HG02642 (cell line): ENCODE results near the gene AHR.

Source experiments
- ATAC-seq: cut with Tn5 transposase; IDR thresholded peaks from one replicate; pipeline ENCODE4 v1.9.1; 2021; ENCODE audit warnings: mild to moderate bottlenecking; ENCODE audit not compliant: unreplicated experiment, poor library complexity

The AHR gene

DNA sequence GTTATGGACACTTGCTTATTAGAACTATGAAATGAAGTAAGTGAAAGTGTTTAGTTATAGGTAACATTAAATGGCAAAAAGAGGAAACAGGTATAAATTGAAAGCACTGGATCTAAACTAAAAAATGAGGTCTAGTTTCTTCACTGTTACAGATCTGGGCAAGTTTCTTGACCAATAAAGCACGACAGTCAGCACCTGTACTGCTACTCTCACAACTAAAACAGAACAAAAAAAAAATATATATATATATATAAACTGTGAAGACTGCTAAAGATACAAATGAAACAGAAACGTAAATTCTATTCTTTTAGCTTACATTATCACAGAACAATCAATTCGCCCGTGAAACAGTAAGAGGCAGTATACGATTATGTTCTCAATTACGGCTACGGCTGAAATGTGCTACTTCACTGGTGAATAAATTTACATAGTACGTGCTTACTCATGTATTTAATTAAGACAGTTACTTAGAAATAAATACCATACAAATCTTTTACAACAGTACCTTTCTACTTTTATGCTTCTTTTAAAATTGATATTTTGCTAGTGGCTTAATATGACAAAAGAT, 4.2 kb downstream of the AHR start:
- peak; percentile 19 for ATAC-seq

DNA sequence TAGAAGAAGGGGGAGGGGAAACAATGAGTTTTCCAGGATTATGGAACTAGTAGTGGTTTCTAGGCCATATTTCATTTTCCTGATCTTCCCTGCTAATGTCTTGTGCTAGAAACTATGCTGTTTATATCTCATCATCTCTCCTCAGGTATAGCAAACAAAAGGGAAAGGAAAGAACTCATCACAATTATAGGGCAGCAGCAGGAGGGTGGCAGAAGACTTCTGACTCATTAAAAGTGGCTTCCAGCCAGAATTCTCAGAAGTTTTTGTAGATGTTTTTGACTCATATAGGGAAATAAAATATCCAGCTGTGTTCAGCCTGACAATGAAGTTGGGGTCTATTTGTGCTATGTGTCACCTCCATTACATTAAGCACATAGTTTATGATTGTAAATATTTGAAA, 6.5 kb downstream of the AHR start:
- peak; percentile 40 for ATAC-seq

DNA sequence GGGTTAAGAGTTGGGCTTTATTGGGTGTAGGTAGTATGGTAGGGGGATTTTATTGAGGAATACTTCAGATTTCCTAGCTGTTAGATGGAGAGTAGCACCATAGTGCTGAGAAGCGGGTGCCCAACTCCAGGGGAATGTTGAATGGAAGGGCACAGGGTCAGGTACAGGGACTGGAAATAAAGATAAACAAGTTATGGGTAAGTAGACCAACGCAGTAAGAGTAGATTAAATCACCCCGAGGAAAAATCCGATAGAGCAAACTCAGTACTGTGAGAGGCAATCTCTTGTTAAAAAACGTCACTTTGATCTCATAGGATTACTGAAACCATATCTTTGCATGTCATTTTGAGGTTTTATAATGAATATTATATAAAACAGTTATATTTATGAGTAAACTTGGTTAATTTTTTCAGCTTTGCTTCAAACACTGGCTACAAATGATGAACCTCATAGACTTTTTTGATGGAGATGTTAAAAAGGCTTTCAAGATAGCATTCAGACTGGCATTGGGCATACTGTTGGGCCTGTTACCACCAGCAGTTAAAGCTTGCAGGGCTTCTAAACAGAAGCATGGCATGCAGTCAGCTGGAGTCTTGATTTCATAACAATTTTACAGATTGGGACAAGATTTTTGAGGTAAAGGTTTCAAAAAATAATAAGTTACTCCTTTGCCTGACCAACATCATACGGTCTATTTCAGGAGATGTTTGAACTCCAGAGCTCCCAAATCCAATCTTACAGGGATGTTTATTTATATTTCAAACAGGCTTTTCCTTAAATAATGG, 7.1 kb downstream of the AHR start:
- no peak for ATAC-seq

DNA sequence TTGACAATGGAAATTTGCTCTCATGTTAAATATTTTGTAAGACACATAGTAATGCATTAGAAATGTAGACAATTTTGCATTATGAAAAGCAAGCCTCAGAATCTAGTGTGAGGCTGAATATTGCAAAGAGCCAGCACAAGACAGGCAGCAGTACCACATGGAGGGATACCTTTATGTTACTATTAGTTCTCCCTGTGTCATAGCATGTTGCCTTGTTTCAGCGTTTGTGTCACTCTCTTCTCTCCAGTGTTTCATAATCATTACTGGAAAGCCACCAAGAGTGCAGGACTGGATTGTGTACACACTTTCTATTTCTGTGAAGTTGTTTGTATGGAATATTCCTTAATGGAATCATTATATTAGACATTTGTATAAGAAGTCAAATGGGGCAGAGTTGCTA, 8.5 kb downstream of the AHR start:
- ATAC-seq = no peak

- no peak for ATAC-seq
Observed at GRCh38 chr7:17307558-17307957, 9.1 kb downstream of the AHR start.

DNA sequence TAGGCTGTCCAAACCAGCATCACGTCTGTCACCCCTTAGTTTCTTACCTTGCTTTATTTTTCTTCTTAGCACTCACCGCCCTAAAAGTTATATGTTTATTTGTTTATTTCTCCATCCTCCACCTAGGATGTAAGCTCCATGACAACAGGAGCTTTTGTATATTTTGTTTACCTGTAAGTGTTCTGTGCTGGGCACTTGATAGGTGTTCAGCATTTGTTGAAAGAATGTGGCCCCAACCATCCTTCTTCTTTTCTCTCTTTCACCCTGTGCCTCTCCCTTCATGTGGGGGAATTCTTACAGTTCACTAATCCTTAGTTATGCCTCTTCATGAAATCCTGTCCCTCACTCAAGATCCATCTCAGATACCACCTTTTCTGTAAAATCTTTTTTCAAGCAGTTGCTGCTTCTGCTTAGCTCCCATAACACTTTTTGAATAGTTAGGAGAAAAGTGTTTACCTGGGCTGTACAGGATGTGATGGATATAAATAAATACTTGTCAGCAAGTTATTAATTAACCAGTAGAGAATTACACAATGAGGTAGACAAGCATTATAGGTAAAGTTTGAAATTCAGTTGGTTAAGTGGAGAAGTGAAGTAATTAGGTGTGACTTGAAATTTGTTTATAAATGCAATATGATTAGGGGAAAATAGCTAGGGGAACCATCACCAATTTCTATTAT, 9.7 kb downstream of the AHR start:
- no peak for ATAC-seq

DNA sequence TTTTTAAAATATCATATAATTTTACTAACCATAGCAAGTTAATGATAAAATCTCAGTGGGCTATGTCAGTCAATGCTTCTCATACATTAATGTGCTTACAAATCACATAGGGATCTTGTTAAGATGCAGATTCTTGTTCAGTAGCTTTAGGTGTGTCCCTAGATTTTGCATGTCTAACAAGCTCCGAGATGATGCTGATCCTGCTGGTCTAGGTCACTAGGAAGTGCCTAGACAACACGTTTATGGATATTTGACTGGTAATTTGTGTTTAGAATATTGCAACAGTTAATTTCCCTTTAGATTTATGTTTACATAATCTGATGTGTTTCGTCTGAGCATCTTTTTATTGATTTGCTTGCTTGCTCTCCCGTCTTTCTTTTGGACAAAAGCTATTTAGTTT, 12.7 kb downstream of the AHR start:
- ATAC-seq = no peak

GRCh38 chr7:17311952-17312351, 13.5 kb downstream of the AHR start:
- ATAC-seq = no peak

GRCh38 chr7:17312641-17313040, 14.2 kb downstream of the AHR start:
- ATAC-seq = no peak

GRCh38 chr7:17313194-17313593, 14.7 kb downstream of the AHR start:
- no peak for ATAC-seq

DNA sequence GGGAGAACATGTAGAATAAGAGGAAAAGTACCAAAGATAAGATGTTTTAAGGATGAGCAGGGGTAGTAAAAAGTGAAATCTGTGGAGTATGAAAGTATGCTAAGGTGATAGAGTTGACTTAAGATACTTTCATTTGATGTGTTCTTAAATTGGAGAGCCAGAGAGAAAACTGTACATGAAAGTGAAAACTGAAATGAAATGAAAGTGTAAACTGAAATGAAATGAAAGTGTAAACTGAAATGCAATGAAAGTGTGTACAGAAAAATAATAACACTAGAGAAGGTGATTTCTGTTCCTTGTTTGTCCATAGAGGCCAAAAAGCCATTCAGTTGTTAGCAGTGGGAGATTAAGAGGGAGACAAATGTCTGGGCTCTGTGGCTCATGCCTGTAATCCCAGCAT, 17.5 kb downstream of the AHR start:
- no peak for ATAC-seq

DNA sequence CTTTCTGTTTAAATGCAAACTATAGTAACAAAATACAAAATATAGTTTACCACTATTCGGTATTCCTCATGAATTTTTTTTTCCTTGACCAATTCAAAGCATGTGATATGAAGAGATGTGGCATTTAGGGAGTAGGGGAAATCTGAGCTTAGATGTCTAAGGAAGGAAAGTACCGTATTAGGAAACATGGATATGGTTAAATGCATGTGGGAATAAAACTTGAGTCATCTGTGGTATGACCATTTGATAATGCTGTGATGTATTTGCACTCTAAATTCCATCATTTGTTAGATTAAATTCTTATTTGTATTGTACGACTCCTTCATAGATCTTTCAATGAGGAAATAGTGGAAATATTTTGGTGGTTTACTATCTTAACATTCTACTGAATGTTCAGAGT, 19.7 kb downstream of the AHR start:
- no peak for ATAC-seq

DNA sequence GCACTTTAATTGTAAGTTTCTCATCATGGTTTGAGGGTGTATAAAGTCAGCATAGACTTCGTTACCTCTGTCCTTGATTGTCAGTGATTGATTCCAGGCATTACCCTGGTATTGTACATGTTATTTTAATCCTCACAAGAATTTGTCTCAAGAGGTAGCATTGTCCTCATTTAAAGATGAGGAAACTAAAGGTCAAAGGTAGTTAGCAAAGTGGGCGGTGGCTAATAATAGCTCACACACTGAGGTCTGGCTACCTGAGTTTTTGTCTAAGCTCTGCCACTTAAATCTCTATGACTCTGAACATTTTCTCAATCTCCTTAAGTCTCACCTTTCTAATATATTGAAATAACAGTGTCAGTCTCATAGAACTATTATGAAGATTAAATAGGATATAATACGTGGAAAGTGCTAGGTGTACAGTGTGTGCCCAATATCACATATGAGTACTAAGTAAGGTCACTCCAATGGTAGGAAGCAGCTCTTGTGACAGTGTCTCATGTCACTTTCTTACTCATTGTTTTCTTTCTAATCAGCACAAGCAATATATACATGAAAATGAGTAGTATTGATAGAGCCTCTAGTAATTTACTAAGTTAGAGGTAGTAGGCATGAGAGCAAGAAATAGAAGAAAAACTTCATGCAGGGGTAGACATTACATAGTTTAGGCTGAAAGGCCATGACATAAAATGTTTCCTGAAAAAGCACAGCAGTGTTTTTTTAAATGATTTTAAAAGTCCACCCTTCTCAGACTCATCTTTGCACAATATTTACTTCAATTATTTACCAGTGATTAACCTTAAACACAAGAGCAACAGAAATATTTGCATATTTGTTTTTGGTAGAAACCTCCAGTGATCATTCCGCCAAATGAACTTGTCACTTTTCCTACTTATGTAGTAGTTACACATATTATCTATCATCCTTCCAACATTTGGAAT, 21.0 kb downstream of the AHR start:
- no peak for ATAC-seq

DNA sequence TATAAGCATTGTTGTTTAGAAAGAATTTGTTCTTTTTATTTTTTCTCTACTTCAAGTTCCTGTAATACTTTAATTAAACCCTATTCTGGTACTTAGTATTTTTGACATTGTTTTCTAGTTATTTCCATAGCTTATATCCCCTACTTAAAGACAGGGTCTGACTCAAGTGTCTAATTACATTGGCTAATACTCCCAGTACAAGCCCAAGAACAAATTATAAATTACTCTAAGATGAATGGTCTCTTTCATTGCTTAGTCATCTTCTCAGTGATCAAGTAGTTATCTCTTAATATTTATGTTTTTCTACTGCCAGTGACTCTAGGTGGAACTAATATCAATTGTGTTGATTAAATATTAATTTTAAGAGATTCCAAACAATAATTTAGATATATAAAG, 21.6 kb downstream of the AHR start:
- ATAC-seq = no peak

DNA sequence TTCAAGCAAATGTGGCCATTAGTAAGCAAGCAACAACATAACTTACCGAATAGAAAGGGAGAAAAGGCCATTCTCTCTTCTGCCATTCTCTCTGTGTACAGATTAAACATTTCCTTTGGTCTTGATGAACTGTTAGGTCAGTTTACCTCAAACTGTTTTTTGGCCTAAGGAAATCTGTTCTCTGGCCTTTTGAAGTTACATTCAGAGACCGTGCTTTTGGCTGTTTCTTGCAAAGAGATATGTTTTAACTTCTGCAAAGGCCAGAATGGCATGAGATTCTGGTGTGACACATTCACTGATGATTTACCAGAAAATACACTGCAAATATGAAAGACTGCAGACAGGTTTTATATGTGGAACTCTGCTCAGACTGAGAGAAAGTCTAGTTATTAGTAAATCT, 22.2 kb downstream of the AHR start:
- no peak for ATAC-seq

GRCh38 chr7:17325364-17325763, 26.9 kb downstream of the AHR start:
- no peak for ATAC-seq

- ATAC-seq = no peak
Observed at GRCh38 chr7:17326378-17326777, 27.9 kb downstream of the AHR start.

- ATAC-seq = no peak
Observed at GRCh38 chr7:17328641-17329040, 30.2 kb downstream of the AHR start.

GRCh38 chr7:17329440-17329839, 31.0 kb downstream of the AHR start:
- no peak for ATAC-seq

DNA sequence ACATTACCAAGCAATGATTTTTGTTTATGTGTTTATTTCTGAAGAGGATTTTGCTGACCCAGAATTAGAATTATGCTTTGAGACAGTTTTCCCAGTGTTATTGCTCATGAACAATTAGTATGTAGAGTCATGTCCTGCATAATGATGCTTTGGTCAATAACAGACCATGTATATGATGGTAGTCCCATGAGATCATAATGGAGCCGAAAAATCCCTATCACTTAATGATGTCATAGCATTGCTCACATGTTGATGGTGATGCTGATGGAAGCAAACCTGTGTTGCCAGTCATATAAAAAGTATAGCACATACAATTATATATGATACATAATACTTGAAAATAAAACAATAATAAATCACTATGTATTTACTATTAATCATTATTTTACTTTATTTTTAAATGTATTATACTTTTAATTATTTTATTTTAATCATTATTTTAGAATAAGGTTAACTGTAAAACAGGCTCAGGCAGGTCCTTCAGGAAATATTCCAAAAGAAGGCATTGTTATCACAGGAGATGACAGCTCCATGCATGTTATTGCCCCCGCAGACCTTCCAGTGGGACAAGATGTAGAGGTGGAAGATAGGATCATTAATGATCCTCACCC, 33.5 kb downstream of the AHR start:
- no peak for ATAC-seq
